Chondrocyte (in vitro differentiated cells): ENCODE results near the gene TMEM212. TPM values are rescaled to one million over a fixed set of nuclear protein-coding genes. Genes with fewer than 3 reads are reported as not detected.
"Not testable (repeated sequence)": the region's sequence is repeated elsewhere in the genome, so short reads cannot be mapped to it uniquely, and the experiment has no call there.

Experiments used
- DNase-seq: peaks from one replicate; pipeline ENCODE4 v3.0.0; 2021; ENCODE audit warnings: mixed read lengths, low spot score
- H3K27ac Mint-ChIP-seq: one replicate; pipeline ENCODE4 v1.8.0; 2021; ENCODE audit warnings: mild to moderate bottlenecking, moderate library complexity, mixed read lengths; ENCODE audit not compliant: unreplicated experiment
- H3K27me3 Mint-ChIP-seq: 2 replicates; pipeline ENCODE4 v1.8.0; 2021; ENCODE audit warnings: low read depth, mixed read lengths
- H3K36me3 Mint-ChIP-seq: 2 replicates; pipeline ENCODE4 v1.8.0; 2021; ENCODE audit warnings: low read depth, mixed read lengths
- H3K4me1 Mint-ChIP-seq: 2 replicates; pipeline ENCODE4 v1.8.0; 2021; ENCODE audit warnings: low read depth, mild to moderate bottlenecking, mixed read lengths
- H3K4me3 Mint-ChIP-seq: one replicate; pipeline ENCODE4 v1.8.0; 2021; ENCODE audit warnings: mild to moderate bottlenecking, moderate library complexity, mixed read lengths; ENCODE audit not compliant: unreplicated experiment
- H3K9me3 Mint-ChIP-seq: 2 replicates; pipeline ENCODE4 v1.8.0; 2021; ENCODE audit warnings: low read depth, mixed read lengths
- total RNA-seq: library from RNA; stranded (reverse); gene quantifications from 3 replicates; pipeline ENCODE4 v1.2.1, GENCODE V29; 2021
- TF ChIP-seq, protein P1 (sequence below): fragments of 200-600 bp; sonication (generic); IDR thresholded peaks from 2 replicates; pipeline ENCODE4 v1.5.0; 2021; ENCODE audit warnings: antibody characterized with exemption, mild to moderate bottlenecking, moderate library complexity

TMEM212 gene
- total RNA-seq, 1 donor from 2014 or later, result not detected

DNA sequence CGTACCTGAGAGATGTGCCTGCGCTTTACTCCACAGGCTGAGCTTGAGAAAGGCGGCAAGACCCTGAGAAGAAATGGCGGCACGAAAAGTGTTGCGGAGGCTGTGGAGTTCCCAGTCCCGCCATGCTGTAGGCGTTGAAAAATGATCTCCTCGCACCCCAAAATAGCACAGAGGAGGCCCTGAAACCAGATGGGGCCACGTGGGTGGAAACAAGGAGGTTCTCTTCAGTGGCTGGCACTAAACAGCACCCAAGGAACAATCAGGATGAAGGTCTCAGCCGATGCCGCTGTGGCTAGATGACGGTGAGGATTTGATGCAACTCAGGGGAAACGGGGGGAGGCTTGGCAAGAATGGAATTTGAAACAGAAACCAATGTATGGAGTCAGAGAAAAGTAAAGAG lies 57.3 kb downstream of the TMEM212 start:
- H3K27me3 Mint-ChIP-seq, result peaks cover under 1% of the 10 kb centered on the region
- TF ChIP-seq, protein P1, sequence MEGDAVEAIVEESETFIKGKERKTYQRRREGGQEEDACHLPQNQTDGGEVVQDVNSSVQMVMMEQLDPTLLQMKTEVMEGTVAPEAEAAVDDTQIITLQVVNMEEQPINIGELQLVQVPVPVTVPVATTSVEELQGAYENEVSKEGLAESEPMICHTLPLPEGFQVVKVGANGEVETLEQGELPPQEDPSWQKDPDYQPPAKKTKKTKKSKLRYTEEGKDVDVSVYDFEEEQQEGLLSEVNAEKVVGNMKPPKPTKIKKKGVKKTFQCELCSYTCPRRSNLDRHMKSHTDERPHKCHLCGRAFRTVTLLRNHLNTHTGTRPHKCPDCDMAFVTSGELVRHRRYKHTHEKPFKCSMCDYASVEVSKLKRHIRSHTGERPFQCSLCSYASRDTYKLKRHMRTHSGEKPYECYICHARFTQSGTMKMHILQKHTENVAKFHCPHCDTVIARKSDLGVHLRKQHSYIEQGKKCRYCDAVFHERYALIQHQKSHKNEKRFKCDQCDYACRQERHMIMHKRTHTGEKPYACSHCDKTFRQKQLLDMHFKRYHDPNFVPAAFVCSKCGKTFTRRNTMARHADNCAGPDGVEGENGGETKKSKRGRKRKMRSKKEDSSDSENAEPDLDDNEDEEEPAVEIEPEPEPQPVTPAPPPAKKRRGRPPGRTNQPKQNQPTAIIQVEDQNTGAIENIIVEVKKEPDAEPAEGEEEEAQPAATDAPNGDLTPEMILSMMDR, result no peak
- H3K36me3 Mint-ChIP-seq, result no peaks in the 10 kb centered on the region
- no peak overlapping the region for H3K27ac Mint-ChIP-seq
- H3K9me3 Mint-ChIP-seq, result no peaks in the 10 kb centered on the region
- H3K4me1 Mint-ChIP-seq, result no peaks in the 10 kb centered on the region
- no peak for DNase-seq
- H3K4me3 Mint-ChIP-seq, result no peak overlapping the region

GRCh38 chr3:171901615-171902312 lies 58.6 kb downstream of the TMEM212 start:
- no peak for DNase-seq
- H3K4me1 Mint-ChIP-seq, result no peaks in the 10 kb centered on the region
- H3K4me3 Mint-ChIP-seq, result no peak overlapping the region
- no peak overlapping the region for H3K27ac Mint-ChIP-seq
- H3K36me3 Mint-ChIP-seq, result no peaks in the 10 kb centered on the region
- no peaks in the 10 kb centered on the region for H3K9me3 Mint-ChIP-seq
- no peaks in the 10 kb centered on the region for H3K27me3 Mint-ChIP-seq
- TF ChIP-seq, protein P1, result no peak

- Mint-ChIP-seq H3K27ac (no peak overlapping the region), H3K4me1 (no peaks in the 10 kb centered on the region), H3K9me3 (peaks cover 4% of the 10 kb centered on the region), H3K27me3 (no peaks in the 10 kb centered on the region), H3K4me3 (no peak overlapping the region), H3K36me3 (no peaks in the 10 kb centered on the region)
- TF ChIP-seq, protein P1, result no peak
- no peak for DNase-seq
Observed at GRCh38 chr3:171904829-171905228, 61.7 kb downstream of the TMEM212 start.

- not testable (repeated sequence) for H3K27me3 Mint-ChIP-seq, H3K4me3 Mint-ChIP-seq, H3K27ac Mint-ChIP-seq, H3K36me3 Mint-ChIP-seq, H3K9me3 Mint-ChIP-seq, DNase-seq, H3K4me1 Mint-ChIP-seq
Observed at GRCh38 chr3:171906503-171906902, 63.4 kb downstream of the TMEM212 start.

DNA sequence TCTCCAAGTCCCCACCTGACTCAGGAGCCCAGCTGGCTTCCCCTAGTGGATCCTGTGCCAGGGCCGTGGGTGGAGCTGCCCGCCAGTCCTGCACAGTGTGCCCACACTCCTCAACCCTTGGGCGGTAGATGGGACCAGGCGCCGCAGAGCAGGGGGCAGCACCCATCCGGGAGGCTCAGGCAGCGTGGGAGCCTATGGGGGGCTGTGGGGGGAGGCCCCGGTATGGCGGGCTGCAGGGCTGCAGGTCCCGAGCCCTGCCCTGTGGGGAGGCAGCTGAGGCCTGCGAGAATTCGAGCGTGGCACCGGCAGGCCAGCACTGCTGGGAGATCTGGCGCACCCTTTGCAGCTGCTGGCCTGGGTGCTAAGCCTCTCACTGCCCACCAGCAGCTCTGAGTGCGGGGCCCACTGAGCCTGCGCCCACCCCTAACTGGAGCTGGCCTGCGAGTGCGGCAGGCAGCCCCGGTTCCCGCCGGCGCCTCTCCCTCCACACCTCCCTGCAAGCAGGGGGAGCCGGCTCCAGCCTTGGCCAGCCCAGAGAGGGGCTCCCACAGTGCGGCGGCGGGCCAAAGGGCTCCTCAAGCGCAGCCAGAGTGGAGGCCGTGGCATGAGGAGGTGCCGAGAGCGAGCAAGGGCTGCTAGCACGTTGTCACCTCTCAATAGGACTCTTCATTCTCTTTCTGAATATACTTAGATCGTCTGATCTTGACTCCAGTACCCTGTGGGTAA lies 64.0 kb downstream of the TMEM212 start:
- Mint-ChIP-seq H3K4me3 (no peak overlapping the region), H3K27me3 (no peaks in the 10 kb centered on the region), H3K27ac (no peak overlapping the region), H3K36me3 (no peaks in the 10 kb centered on the region), H3K4me1 (no peaks in the 10 kb centered on the region), H3K9me3 (peaks cover 7% of the 10 kb centered on the region)
- no peak for DNase-seq
- TF ChIP-seq, protein P1, result no peak
